DMS153 (cell line): ENCODE results near the gene COL19A1.
A peak's percentile ranks its signal among the peaks of the same experiment; 100 is the strongest.

Source experiments
- DNase-seq: peaks from one replicate; lab custom pipeline; 2025; lab: John Stamatoyannopoulos, UW

Gene COL19A1

GRCh38 chr6:70125602-70126001, 259.2 kb downstream of the COL19A1 start:
- no peak for DNase-seq

GRCh38 chr6:70129341-70129740, 263.0 kb downstream of the COL19A1 start:
- DNase-seq = no peak

GRCh38 chr6:70130865-70131264, 264.5 kb downstream of the COL19A1 start:
- no peak for DNase-seq

- DNase-seq = no peak
Measured at GRCh38 chr6:70131528-70131927, 265.2 kb downstream of the COL19A1 start.

- DNase-seq = no peak
Measured at GRCh38 chr6:70133246-70133645, 266.9 kb downstream of the COL19A1 start.

- DNase-seq = no peak
Measured at GRCh38 chr6:70134542-70134941, 268.2 kb downstream of the COL19A1 start.

GRCh38 chr6:70135219-70136160, 269.1 kb downstream of the COL19A1 start:
- no peak for DNase-seq

GRCh38 chr6:70136996-70137395, 270.6 kb downstream of the COL19A1 start:
- no peak for DNase-seq

GRCh38 chr6:70140496-70140895, 274.1 kb downstream of the COL19A1 start:
- no peak for DNase-seq

GRCh38 chr6:70142034-70142433, 275.7 kb downstream of the COL19A1 start:
- DNase-seq = no peak

- no peak for DNase-seq
Measured at GRCh38 chr6:70145178-70145577, 278.8 kb downstream of the COL19A1 start.

- no peak for DNase-seq
Measured at GRCh38 chr6:70149209-70149788, 282.9 kb downstream of the COL19A1 start.

GRCh38 chr6:70150521-70150920, 284.2 kb downstream of the COL19A1 start:
- no peak for DNase-seq

- no peak for DNase-seq
Measured at GRCh38 chr6:70151616-70152015, 285.3 kb downstream of the COL19A1 start.

GRCh38 chr6:70152786-70153185, 286.4 kb downstream of the COL19A1 start:
- DNase-seq = no peak

- no peak for DNase-seq
Measured at GRCh38 chr6:70157086-70157485, 290.7 kb downstream of the COL19A1 start.

GRCh38 chr6:70160276-70160675, 293.9 kb downstream of the COL19A1 start:
- no peak for DNase-seq

- DNase-seq = no peak
Measured at GRCh38 chr6:70162972-70163371, 296.6 kb downstream of the COL19A1 start.

GRCh38 chr6:70163795-70164194, 297.4 kb downstream of the COL19A1 start:
- no peak for DNase-seq

- DNase-seq = no peak
Measured at GRCh38 chr6:70164556-70164955, 298.2 kb downstream of the COL19A1 start.

GRCh38 chr6:70166088-70166958, 300.0 kb downstream of the COL19A1 start:
- DNase-seq = peak; percentile 7

GRCh38 chr6:70168681-70169377, 302.5 kb downstream of the COL19A1 start:
- no peak for DNase-seq
